ENCODE data around the gene DSG3. TPM values are rescaled to one million over a fixed set of nuclear protein-coding genes. Genes with fewer than 3 reads are reported as not detected.

Gene DSG3
- total and polyA plus RNA-seq, 10 of the 15 experiments (the other 5 are each of a cell fraction or from before 2014, with no cell fraction given), result 0.01 to 0.36 (median 0.30) TPM

DNA sequence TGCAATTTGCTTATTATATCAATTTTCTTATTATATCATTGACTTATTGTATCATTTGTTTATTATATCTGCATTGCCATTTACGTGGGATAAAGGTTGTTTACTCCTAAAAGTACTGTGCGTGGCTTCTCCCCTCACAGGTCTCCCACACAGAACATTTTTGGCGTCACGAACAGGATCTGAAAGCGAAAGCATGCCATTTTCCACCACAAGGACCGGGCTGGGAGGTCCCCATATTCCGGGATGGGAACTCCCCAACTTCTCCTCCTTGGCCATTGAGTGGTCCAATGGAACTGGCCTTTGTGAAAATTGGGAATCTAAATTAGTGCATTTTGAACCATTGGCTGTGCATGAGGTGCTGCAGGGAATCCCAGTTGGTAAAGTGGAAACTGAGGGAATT is 45.6 kb downstream of the DSG3 start:
- no peaks in the 10 kb centered on the region for H3K36me3 ChIP-seq (ENCODE audit: control insufficient read depth in 2 of 2, insufficient read depth in 2 of 2, low read length in 1 of 2)
- no peaks in the 10 kb centered on the region for H3K27me3 ChIP-seq (replicated peaks in 1 of 2; ENCODE audit: control insufficient read depth in 2 of 2, insufficient read depth in 2 of 2, low read length in 1 of 2)
- 22% methylated on average over 7 of the region's 7 CpGs for WGBS (ENCODE audit: insufficient coverage, insufficient replicate concordance, low lambda C conversion rate, missing lambda C conversion rate)
- no peak overlapping the region for H2AFZ ChIP-seq (ENCODE audit: control insufficient read depth, low read depth, low read length)
- CTCF ChIA-PET, result interaction anchor here (1.0 to 2.2 kb wide), 2 partner anchors 19 to 21 kb away, joined by 3 to 5 read pairs; no protein-coding TSS in a partner anchor
- POLR2A ChIA-PET, result no interaction called here
- no peak overlapping the region for H3K9ac ChIP-seq (ENCODE audit: control insufficient read depth, insufficient read depth, low read length)
- in situ Hi-C loops (cut with MboI) (no loop called here), intact Hi-C loops (cut with micrococcal nuclease; ENCODE audit: unreplicated experiment) (loop anchor here (10.0 kb wide), 1 partner anchor 258 kb away; no protein-coding TSS in a partner anchor)
- RAD21 ChIA-PET (ENCODE audit: unreplicated experiment), result no interaction called here
- no peaks in the 10 kb centered on the region; the same call in 1 of the 2 replicates for H3K79me2 ChIP-seq (ENCODE audit: control insufficient read depth, insufficient read depth, low read length)
- ATAC-seq, result peak; percentile 7; the same call in 1 of the 3 replicates
- H3K4me3 ChIP-seq, result no peak overlapping the region
- no peak overlapping the region; the same call in 1 of the 2 replicates for H3K4me2 ChIP-seq (ENCODE audit: control insufficient read depth, insufficient read depth)
- no peaks in the 10 kb centered on the region; the same call in 2 of the 3 replicates for H3K9me3 ChIP-seq (replicated peaks; ENCODE audit: control insufficient read depth, insufficient read depth, low read length)
- no peak for FAIRE-seq
- H3K27ac ChIP-seq (ENCODE audit: control insufficient read depth, insufficient read depth), result no peak overlapping the region
- no peak for DNase-seq (ENCODE audit: low read depth, low spot score)
- peaks cover 7% of the 10 kb centered on the region for H3K4me1 ChIP-seq (ENCODE audit: control insufficient read depth, insufficient read depth, low read length)
- no peaks in the 10 kb centered on the region for H4K20me1 ChIP-seq (ENCODE audit: control insufficient read depth, insufficient read depth)
- no TSS peak for BruUV-seq (replicated peaks)
- SMC1A ChIA-PET (ENCODE audit: uncharacterized antibody, unreplicated experiment), result interaction anchor here (0.6 to 4.3 kb wide), 7 partner anchors 9 to 992 kb away, joined by 3 to 18 read pairs (median 4); no protein-coding TSS in a partner anchor
- TF ChIP-seq DPF2 (IDR thresholded peaks at IDR 0.05) (peak; percentile 93), RAD51 (IDR thresholded peaks at IDR 0.05) (peak; percentile 25; the same call in 1 of the 2 replicates), PML (IDR thresholded peaks at IDR 0.05; ENCODE audit: low read length) (no peak), SPI1 (IDR thresholded peaks at IDR 0.05; ENCODE audit: borderline replicate concordance, insufficient read depth, low read depth, low read length) (peak; percentile 88; the same call in 1 of the 2 replicates), MEF2B (IDR thresholded peaks at IDR 0.05; ENCODE audit: partially characterized antibody, poor library complexity, severe bottlenecking) (peak; percentile 63), BHLHE40 (IDR thresholded peaks at IDR 0.05; ENCODE audit: borderline replicate concordance in 1 of 2, low read depth in 2 of 2, low read length in 1 of 2) (peak in 1 of 2 experiments; percentile 41; a peak in 1 of 4 replicates), POLR2AphosphoS5 (IDR thresholded peaks at IDR 0.05; ENCODE audit: low read length) (no peak)
- TF ChIP-seq, protein P1, sequence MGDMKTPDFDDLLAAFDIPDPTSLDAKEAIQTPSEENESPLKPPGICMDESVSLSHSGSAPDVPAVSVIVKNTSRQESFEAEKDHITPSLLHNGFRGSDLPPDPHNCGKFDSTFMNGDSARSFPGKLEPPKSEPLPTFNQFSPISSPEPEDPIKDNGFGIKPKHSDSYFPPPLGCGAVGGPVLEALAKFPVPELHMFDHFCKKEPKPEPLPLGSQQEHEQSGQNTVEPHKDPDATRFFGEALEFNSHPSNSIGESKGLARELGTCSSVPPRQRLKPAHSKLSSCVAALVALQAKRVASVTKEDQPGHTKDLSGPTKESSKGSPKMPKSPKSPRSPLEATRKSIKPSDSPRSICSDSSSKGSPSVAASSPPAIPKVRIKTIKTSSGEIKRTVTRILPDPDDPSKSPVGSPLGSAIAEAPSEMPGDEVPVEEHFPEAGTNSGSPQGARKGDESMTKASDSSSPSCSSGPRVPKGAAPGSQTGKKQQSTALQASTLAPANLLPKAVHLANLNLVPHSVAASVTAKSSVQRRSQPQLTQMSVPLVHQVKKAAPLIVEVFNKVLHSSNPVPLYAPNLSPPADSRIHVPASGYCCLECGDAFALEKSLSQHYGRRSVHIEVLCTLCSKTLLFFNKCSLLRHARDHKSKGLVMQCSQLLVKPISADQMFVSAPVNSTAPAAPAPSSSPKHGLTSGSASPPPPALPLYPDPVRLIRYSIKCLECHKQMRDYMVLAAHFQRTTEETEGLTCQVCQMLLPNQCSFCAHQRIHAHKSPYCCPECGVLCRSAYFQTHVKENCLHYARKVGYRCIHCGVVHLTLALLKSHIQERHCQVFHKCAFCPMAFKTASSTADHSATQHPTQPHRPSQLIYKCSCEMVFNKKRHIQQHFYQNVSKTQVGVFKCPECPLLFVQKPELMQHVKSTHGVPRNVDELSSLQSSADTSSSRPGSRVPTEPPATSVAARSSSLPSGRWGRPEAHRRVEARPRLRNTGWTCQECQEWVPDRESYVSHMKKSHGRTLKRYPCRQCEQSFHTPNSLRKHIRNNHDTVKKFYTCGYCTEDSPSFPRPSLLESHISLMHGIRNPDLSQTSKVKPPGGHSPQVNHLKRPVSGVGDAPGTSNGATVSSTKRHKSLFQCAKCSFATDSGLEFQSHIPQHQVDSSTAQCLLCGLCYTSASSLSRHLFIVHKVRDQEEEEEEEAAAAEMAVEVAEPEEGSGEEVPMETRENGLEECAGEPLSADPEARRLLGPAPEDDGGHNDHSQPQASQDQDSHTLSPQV (IDR thresholded peaks at IDR 0.05), result no peak
- TF ChIP-seq, protein P2, sequence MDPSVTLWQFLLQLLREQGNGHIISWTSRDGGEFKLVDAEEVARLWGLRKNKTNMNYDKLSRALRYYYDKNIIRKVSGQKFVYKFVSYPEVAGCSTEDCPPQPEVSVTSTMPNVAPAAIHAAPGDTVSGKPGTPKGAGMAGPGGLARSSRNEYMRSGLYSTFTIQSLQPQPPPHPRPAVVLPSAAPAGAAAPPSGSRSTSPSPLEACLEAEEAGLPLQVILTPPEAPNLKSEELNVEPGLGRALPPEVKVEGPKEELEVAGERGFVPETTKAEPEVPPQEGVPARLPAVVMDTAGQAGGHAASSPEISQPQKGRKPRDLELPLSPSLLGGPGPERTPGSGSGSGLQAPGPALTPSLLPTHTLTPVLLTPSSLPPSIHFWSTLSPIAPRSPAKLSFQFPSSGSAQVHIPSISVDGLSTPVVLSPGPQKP (IDR thresholded peaks at IDR 0.05; ENCODE audit: low read depth, low read length), result no peak
- TF ChIP-seq, protein P3, sequence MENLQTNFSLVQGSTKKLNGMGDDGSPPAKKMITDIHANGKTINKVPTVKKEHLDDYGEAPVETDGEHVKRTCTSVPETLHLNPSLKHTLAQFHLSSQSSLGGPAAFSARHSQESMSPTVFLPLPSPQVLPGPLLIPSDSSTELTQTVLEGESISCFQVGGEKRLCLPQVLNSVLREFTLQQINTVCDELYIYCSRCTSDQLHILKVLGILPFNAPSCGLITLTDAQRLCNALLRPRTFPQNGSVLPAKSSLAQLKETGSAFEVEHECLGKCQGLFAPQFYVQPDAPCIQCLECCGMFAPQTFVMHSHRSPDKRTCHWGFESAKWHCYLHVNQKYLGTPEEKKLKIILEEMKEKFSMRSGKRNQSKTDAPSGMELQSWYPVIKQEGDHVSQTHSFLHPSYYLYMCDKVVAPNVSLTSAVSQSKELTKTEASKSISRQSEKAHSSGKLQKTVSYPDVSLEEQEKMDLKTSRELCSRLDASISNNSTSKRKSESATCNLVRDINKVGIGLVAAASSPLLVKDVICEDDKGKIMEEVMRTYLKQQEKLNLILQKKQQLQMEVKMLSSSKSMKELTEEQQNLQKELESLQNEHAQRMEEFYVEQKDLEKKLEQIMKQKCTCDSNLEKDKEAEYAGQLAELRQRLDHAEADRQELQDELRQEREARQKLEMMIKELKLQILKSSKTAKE (IDR thresholded peaks at IDR 0.05; ENCODE audit: low read depth, poor library complexity, severe bottlenecking), result peak; percentile 34
- TF ChIP-seq, protein P4, sequence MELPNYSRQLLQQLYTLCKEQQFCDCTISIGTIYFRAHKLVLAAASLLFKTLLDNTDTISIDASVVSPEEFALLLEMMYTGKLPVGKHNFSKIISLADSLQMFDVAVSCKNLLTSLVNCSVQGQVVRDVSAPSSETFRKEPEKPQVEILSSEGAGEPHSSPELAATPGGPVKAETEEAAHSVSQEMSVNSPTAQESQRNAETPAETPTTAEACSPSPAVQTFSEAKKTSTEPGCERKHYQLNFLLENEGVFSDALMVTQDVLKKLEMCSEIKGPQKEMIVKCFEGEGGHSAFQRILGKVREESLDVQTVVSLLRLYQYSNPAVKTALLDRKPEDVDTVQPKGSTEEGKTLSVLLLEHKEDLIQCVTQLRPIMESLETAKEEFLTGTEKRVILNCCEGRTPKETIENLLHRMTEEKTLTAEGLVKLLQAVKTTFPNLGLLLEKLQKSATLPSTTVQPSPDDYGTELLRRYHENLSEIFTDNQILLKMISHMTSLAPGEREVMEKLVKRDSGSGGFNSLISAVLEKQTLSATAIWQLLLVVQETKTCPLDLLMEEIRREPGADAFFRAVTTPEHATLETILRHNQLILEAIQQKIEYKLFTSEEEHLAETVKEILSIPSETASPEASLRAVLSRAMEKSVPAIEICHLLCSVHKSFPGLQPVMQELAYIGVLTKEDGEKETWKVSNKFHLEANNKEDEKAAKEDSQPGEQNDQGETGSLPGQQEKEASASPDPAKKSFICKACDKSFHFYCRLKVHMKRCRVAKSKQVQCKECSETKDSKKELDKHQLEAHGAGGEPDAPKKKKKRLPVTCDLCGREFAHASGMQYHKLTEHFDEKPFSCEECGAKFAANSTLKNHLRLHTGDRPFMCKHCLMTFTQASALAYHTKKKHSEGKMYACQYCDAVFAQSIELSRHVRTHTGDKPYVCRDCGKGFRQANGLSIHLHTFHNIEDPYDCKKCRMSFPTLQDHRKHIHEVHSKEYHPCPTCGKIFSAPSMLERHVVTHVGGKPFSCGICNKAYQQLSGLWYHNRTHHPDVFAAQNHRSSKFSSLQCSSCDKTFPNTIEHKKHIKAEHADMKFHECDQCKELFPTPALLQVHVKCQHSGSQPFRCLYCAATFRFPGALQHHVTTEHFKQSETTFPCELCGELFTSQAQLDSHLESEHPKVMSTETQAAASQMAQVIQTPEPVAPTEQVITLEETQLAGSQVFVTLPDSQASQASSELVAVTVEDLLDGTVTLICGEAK (IDR thresholded peaks at IDR 0.05; ENCODE audit: borderline replicate concordance), result no peak

Measured in GM12878 (cell line).